HUES6 (cell line): Measurements from ENCODE around the gene TTLL12.

Experiments
- H3K27ac ChIP-seq: 2 replicates; pipeline ENCODE4 v1.7.0; 2013; ENCODE audit warnings: low read depth, mild to moderate bottlenecking, low read length, inconsistent platforms
- H3K27me3 ChIP-seq: 2 replicates; pipeline ENCODE4 v1.6.1; 2013; ENCODE audit warnings: low read length; ENCODE audit not compliant: control insufficient read depth, insufficient read depth
- H3K36me3 ChIP-seq: 2 replicates; pipeline ENCODE4 v1.6.1; 2013; ENCODE audit warnings: low read length; ENCODE audit not compliant: control insufficient read depth, insufficient read depth
- H3K4me1 ChIP-seq: 2 replicates; pipeline ENCODE4 v1.6.1; 2013; ENCODE audit warnings: low read length; ENCODE audit not compliant: control insufficient read depth, insufficient read depth
- H3K4me3 ChIP-seq: 2 replicates; pipeline ENCODE4 v1.5.1; 2013; ENCODE audit warnings: low read depth, low read length
- H3K9ac ChIP-seq: one replicate; pipeline ENCODE4 v1.6.1; 2013; ENCODE audit warnings: mild to moderate bottlenecking, low read length
- H3K9me3 ChIP-seq: 2 replicates; pipeline ENCODE4 v1.6.1; 2013; ENCODE audit warnings: low read depth, low read length; ENCODE audit not compliant: control insufficient read depth, insufficient read depth

Gene TTLL12

GRCh38 chr22:43134553-43134952, 52.4 kb downstream of the TTLL12 start:
- H3K27ac ChIP-seq, result no peak overlapping the region
- H3K4me1 ChIP-seq, result peaks cover 5% of the 10 kb centered on the region
- no peaks in the 10 kb centered on the region; the same call in 1 of the 2 replicates for H3K27me3 ChIP-seq
- H3K36me3 ChIP-seq, result peaks cover 70% of the 10 kb centered on the region
- H3K9me3 ChIP-seq, result no peaks in the 10 kb centered on the region
- H3K9ac ChIP-seq, result no peak overlapping the region
- H3K4me3 ChIP-seq, result no peak overlapping the region

GRCh38 chr22:43133401-43133800, 53.5 kb downstream of the TTLL12 start:
- no peak overlapping the region for H3K4me3 ChIP-seq

GRCh38 chr22:43131773-43132501, 55.0 kb downstream of the TTLL12 start:
- Histone ChIP-seq H3K9me3 (no peaks in the 10 kb centered on the region), H3K27me3 (peaks cover 5% of the 10 kb centered on the region; the same call in 1 of the 2 replicates), H3K36me3 (peaks cover 44% of the 10 kb centered on the region), H3K9ac (no peak overlapping the region), H3K4me3 (no peak overlapping the region), H3K4me1 (peaks cover 14% of the 10 kb centered on the region), H3K27ac (no peak overlapping the region)

More at GRCh38 chr22:43133401-43133800, 53.5 kb downstream of the TTLL12 start:
- no peak overlapping the region for H3K9ac ChIP-seq
- H3K36me3 ChIP-seq, result peaks cover 58% of the 10 kb centered on the region
- H3K27me3 ChIP-seq, result peaks cover 5% of the 10 kb centered on the region; the same call in 1 of the 2 replicates
- H3K9me3 ChIP-seq, result no peaks in the 10 kb centered on the region
- peaks cover 14% of the 10 kb centered on the region for H3K4me1 ChIP-seq
- no peak overlapping the region for H3K27ac ChIP-seq

GRCh38 chr22:43129426-43130425, 57.2 kb downstream of the TTLL12 start:
- H3K9me3 ChIP-seq, result no peaks in the 10 kb centered on the region
- peaks cover 14% of the 10 kb centered on the region for H3K4me1 ChIP-seq
- H3K27me3 ChIP-seq, result peaks cover 5% of the 10 kb centered on the region; the same call in 1 of the 2 replicates
- no peak overlapping the region for H3K4me3 ChIP-seq
- H3K27ac ChIP-seq, result no peak overlapping the region
- H3K36me3 ChIP-seq, result peaks cover 26% of the 10 kb centered on the region
- no peak overlapping the region for H3K9ac ChIP-seq

GRCh38 chr22:43128928-43129424, 58.0 kb downstream of the TTLL12 start:
- Histone ChIP-seq H3K4me1 (peaks cover 14% of the 10 kb centered on the region), H3K9me3 (no peaks in the 10 kb centered on the region), H3K36me3 (peaks cover 22% of the 10 kb centered on the region), H3K27me3 (peaks cover 5% of the 10 kb centered on the region; the same call in 1 of the 2 replicates), H3K4me3 (no peak overlapping the region), H3K9ac (no peak overlapping the region), H3K27ac (no peak overlapping the region)

- Histone ChIP-seq H3K27ac (no peak overlapping the region), H3K4me3 (no peak overlapping the region), H3K36me3 (peaks cover 17% of the 10 kb centered on the region), H3K9ac (no peak overlapping the region), H3K4me1 (peaks cover 14% of the 10 kb centered on the region), H3K9me3 (no peaks in the 10 kb centered on the region), H3K27me3 (peaks cover 5% of the 10 kb centered on the region; the same call in 1 of the 2 replicates)
Observed at GRCh38 chr22:43128116-43128515, 58.8 kb downstream of the TTLL12 start.

GRCh38 chr22:43127166-43127908, 59.6 kb downstream of the TTLL12 start:
- Histone ChIP-seq H3K4me1 (peaks cover 14% of the 10 kb centered on the region), H3K36me3 (peaks cover 10% of the 10 kb centered on the region), H3K27me3 (peaks cover 5% of the 10 kb centered on the region; the same call in 1 of the 2 replicates), H3K9me3 (no peaks in the 10 kb centered on the region), H3K9ac (no peak overlapping the region), H3K27ac (no peak overlapping the region), H3K4me3 (no peak overlapping the region)

- Histone ChIP-seq H3K4me3 (no peak overlapping the region), H3K27me3 (peaks cover 5% of the 10 kb centered on the region; the same call in 1 of the 2 replicates), H3K27ac (no peak overlapping the region)
Observed at GRCh38 chr22:43126501-43127165, 60.3 kb downstream of the TTLL12 start.

GRCh38 chr22:43118953-43119458, 67.9 kb downstream of the TTLL12 start:
- no peak overlapping the region for H3K4me3 ChIP-seq
- peaks cover 11% of the 10 kb centered on the region for H3K27me3 ChIP-seq
- H3K9me3 ChIP-seq, result no peaks in the 10 kb centered on the region
- H3K27ac ChIP-seq, result no peak overlapping the region
- H3K4me1 ChIP-seq, result peaks cover 9% of the 10 kb centered on the region
- H3K36me3 ChIP-seq, result no peaks in the 10 kb centered on the region
- no peak overlapping the region for H3K9ac ChIP-seq

More at GRCh38 chr22:43126501-43127165, 60.3 kb downstream of the TTLL12 start:
- Histone ChIP-seq H3K4me1 (peaks cover 14% of the 10 kb centered on the region), H3K9ac (no peak overlapping the region), H3K36me3 (peaks cover 8% of the 10 kb centered on the region), H3K9me3 (no peaks in the 10 kb centered on the region)
